ENCODE results near the gene TBCD.

DNA sequence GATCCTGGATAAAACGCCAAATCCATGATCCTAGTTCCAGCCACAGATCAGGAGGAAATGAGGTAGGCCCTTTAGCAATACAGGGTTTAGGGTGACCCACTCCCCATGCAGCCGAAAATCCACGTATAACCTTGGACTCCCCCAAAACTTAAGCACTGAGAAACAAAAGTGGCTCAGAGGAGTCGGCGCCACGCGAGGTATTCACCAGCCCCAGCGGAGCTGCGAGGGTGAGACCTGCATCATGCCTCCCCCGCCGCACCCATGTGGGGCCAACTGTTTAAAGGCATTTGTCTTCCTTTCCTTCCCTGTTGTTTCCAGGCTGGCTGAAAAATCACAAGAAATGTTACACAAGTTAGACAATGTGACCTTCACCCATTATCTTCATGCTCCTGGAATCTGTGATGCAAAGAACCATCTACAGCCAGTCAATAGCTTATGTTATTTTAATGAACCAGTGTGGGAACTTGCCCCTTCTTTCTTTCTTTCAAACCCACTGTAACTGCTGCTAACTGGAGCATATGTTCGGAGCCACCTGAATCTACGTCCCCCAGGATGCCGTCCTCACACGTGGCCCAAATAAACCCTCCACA is 229.4 kb downstream of the TBCD start:
- TF ChIP-seq, protein P1, sequence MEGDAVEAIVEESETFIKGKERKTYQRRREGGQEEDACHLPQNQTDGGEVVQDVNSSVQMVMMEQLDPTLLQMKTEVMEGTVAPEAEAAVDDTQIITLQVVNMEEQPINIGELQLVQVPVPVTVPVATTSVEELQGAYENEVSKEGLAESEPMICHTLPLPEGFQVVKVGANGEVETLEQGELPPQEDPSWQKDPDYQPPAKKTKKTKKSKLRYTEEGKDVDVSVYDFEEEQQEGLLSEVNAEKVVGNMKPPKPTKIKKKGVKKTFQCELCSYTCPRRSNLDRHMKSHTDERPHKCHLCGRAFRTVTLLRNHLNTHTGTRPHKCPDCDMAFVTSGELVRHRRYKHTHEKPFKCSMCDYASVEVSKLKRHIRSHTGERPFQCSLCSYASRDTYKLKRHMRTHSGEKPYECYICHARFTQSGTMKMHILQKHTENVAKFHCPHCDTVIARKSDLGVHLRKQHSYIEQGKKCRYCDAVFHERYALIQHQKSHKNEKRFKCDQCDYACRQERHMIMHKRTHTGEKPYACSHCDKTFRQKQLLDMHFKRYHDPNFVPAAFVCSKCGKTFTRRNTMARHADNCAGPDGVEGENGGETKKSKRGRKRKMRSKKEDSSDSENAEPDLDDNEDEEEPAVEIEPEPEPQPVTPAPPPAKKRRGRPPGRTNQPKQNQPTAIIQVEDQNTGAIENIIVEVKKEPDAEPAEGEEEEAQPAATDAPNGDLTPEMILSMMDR (IDR thresholded peaks at IDR 0.05; ENCODE audit: poor library complexity, severe bottlenecking): no peak
- no peak for TF ChIP-seq EP300 (conservative IDR thresholded peaks at IDR 0.05; ENCODE audit: poor library complexity, severe bottlenecking)
- no peak for TF ChIP-seq TAF1 (IDR thresholded peaks at IDR 0.05; ENCODE audit: low read depth)
- no peak for TF ChIP-seq POLR2AphosphoS5 (IDR thresholded peaks at IDR 0.05)

Measured in neural cell (in vitro differentiated cells).